ENCODE data around the gene KANSL1.
"Not testable (repeated sequence)": the region's sequence is repeated elsewhere in the genome, so short reads cannot be mapped to it uniquely, and the experiment has no call there.

The KANSL1 gene

GRCh38 chr17:46110219-46110618 lies 83.0 kb downstream of the KANSL1 start:
- H3K4me3 ChIP-seq (ENCODE audit: low read length): no peak overlapping the region
- DNase-seq (ENCODE audit: low read depth): no peak
- TF ChIP-seq CTCF (IDR thresholded peaks at IDR 0.05; ENCODE audit: insufficient read depth, low read depth, low read length, missing control alignments): no peak

GRCh38 chr17:46109603-46110189 lies 83.5 kb downstream of the KANSL1 start:
- DNase-seq (ENCODE audit: low read depth): no peak
- no peak overlapping the region for H3K4me3 ChIP-seq (ENCODE audit: low read length)
- TF ChIP-seq CTCF (IDR thresholded peaks at IDR 0.05; ENCODE audit: insufficient read depth, low read depth, low read length, missing control alignments): no peak

- TF ChIP-seq CTCF (IDR thresholded peaks at IDR 0.05; ENCODE audit: insufficient read depth, low read depth, low read length, missing control alignments): no peak
- no peak overlapping the region for H3K4me3 ChIP-seq (ENCODE audit: low read length)
- DNase-seq (ENCODE audit: low read depth): peak; percentile 33
Measured at GRCh38 chr17:46108550-46109110, 84.6 kb downstream of the KANSL1 start.

GRCh38 chr17:46108120-46108519 lies 85.1 kb downstream of the KANSL1 start:
- DNase-seq (ENCODE audit: low read depth): no peak
- no peak for TF ChIP-seq CTCF (IDR thresholded peaks at IDR 0.05; ENCODE audit: insufficient read depth, low read depth, low read length, missing control alignments)
- no peak overlapping the region for H3K4me3 ChIP-seq (ENCODE audit: low read length)

- H3K4me3 ChIP-seq (ENCODE audit: low read length): no peak overlapping the region
- TF ChIP-seq CTCF (IDR thresholded peaks at IDR 0.05; ENCODE audit: insufficient read depth, low read depth, low read length, missing control alignments): no peak
- DNase-seq (ENCODE audit: low read depth): no peak
Measured at GRCh38 chr17:46106966-46107644, 86.1 kb downstream of the KANSL1 start.

GRCh38 chr17:46102806-46103205 lies 90.4 kb downstream of the KANSL1 start:
- not testable (repeated sequence) for H3K4me3 ChIP-seq (ENCODE audit: low read length); DNase-seq (ENCODE audit: low read depth)

GRCh38 chr17:46101785-46102617 lies 91.2 kb downstream of the KANSL1 start:
- DNase-seq (ENCODE audit: low read depth); H3K4me3 ChIP-seq (ENCODE audit: low read length): not testable (repeated sequence)
